A549 (cell line): ENCODE data around the gene CXXC5. TPM values are rescaled to one million over a fixed set of nuclear protein-coding genes. Genes with fewer than 3 reads are reported as not detected.

Experiments used
- ATAC-seq, 2 experiments: fragments of 200-7000 bp in 1 of 2; fragments of >200 bp in 1 of 2; cut with Nextera tagmentation in 1 of 2; cut with Tn5 transposase in 1 of 2; 3 replicates each; pipeline versions ENCODE4 v1.8.0 to v1.9.1; 2018 to 2020; ENCODE audit warnings: mild to moderate bottlenecking in 1 of 2, moderate library complexity in 1 of 2
- CTCF ChIA-PET: fragments of 300-600 bp; sonication (Branson Sonifier 250); formaldehyde crosslinking; extraction: SDS; loops from one replicate; lab custom pipeline; 2021; ENCODE audit warnings: antibody characterized with exemption, inconsistent platforms; lab: Yijun Ruan, JAX
- POLR2A ChIA-PET: fragments of 350-600 bp; formaldehyde crosslinking; extraction: SDS; loops from one replicate; lab custom pipeline; 2021; ENCODE audit warnings: antibody characterized with exemption, inconsistent platforms; lab: Yijun Ruan, JAX
- DNase-seq, 2 experiments: peaks; one replicate each; pipeline versions ENCODE4 v3.0.0 to v3.0.0-alpha.2; 2011 to 2016; ENCODE audit warnings: low read depth in 1 of 2, low spot score in 1 of 2
- FAIRE-seq: peaks from 2 replicates; lab custom pipeline; 2011; peaks lifted over from hg19 to GRCh38; lab: Jason Lieb, UNC
- H3K27ac ChIP-seq, 2 experiments: fragments of >200 bp; sonication (Bioruptor Twin); formaldehyde crosslinking; 3 replicates each; pipeline ENCODE4 v1.5.1; 2016 to 2017
- H3K4me1 ChIP-seq: fragments of >200 bp; sonication (Bioruptor Twin); formaldehyde crosslinking; 3 replicates; pipeline ENCODE4 v1.6.1; 2016
- H3K4me2 ChIP-seq: fragments of >200 bp; sonication (Bioruptor Twin); formaldehyde crosslinking; 3 replicates; pipeline ENCODE4 v1.6.1; 2016
- H3K4me3 ChIP-seq: fragments of >200 bp; sonication (Bioruptor Twin); formaldehyde crosslinking; 3 replicates; pipeline ENCODE4 v1.5.1; 2016
- H3K9me3 ChIP-seq: fragments of >200 bp; sonication (Bioruptor Twin); formaldehyde crosslinking; 3 replicates; pipeline ENCODE4 v1.6.1; 2016
- ATOH8 ChIP-seq: fragments of 250-450 bp; sonication (Bioruptor Pico); IDR thresholded peaks from 2 replicates; pipeline ENCODE4 v1.5.0; 2020; ENCODE audit warnings: low read depth, mild to moderate bottlenecking, moderate library complexity
- CBX2 ChIP-seq: fragments of 200-600 bp; sonication (generic); IDR thresholded peaks from 2 replicates; pipeline ENCODE4 v1.6.1; 2016; ENCODE audit warnings: low read depth, mild to moderate bottlenecking, borderline replicate concordance
- CTCF ChIP-seq: fragments of >200 bp; sonication (Bioruptor Twin); formaldehyde crosslinking; IDR thresholded peaks from 3 replicates; pipeline ENCODE4 v1.5.1; 2016
- E2F6 ChIP-seq: IDR thresholded peaks from 2 replicates; pipeline ENCODE4 v1.6.1; 2012; ENCODE audit warnings: low read depth, borderline replicate concordance
- EP300 ChIP-seq, 2 experiments: fragments of >200 bp; sonication (Bioruptor Twin); formaldehyde crosslinking; IDR thresholded peaks; 2 replicates in 1 of 2; 3 replicates in 1 of 2; pipeline ENCODE4 v1.6.1; 2016 to 2017
- HDAC2 ChIP-seq: fragments of 200-600 bp; sonication (generic); IDR thresholded peaks from 2 replicates; pipeline ENCODE4 v1.6.1; 2016
- HES2 ChIP-seq: fragments of >200 bp; sonication (Bioruptor Twin); formaldehyde crosslinking; IDR thresholded peaks from 2 replicates; pipeline ENCODE4 v1.6.1; 2016
- HEYL ChIP-seq: fragments of 250-450 bp; sonication (Bioruptor Pico); IDR thresholded peaks from 2 replicates; pipeline ENCODE4 v1.8.0; 2021; ENCODE audit warnings: mild to moderate bottlenecking, moderate library complexity
- HOXB5 ChIP-seq: fragments of 250-450 bp; sonication (Bioruptor Pico); IDR thresholded peaks from 2 replicates; pipeline ENCODE4 v1.5.0; 2020; ENCODE audit warnings: mild to moderate bottlenecking, moderate library complexity
- JUN ChIP-seq, 2 experiments: fragments of >200 bp; sonication (Bioruptor Twin); formaldehyde crosslinking; IDR thresholded peaks; 2 replicates in 1 of 2; 3 replicates in 1 of 2; pipeline ENCODE4 v1.6.1; 2016 to 2017
- MAX ChIP-seq: IDR thresholded peaks from 2 replicates; pipeline ENCODE4 v1.6.1; 2012
- NPAS2 ChIP-seq: fragments of 250-450 bp; sonication (Bioruptor Pico); IDR thresholded peaks from 2 replicates; pipeline ENCODE4 v1.8.0; 2022; ENCODE audit warnings: mild to moderate bottlenecking, moderate library complexity, borderline replicate concordance
- RAD21 ChIP-seq, 2 experiments: fragments of >200 bp in 1 of 2; sonication (Bioruptor Twin) in 1 of 2; formaldehyde crosslinking in 1 of 2; IDR thresholded peaks in 1 of 2; conservative IDR thresholded peaks in 1 of 2; 2 replicates in 1 of 2; 3 replicates in 1 of 2; pipeline ENCODE4 v1.6.1; 2012 to 2018; ENCODE audit warnings: inconsistent platforms in 1 of 2
- RCOR1 ChIP-seq: fragments of 150-350 bp; IDR thresholded peaks from 2 replicates; pipeline ENCODE4 v1.6.1; 2014; ENCODE audit warnings: antibody characterized with exemption, low read length, low read depth
- REST ChIP-seq: fragments of 200-600 bp; sonication (generic); IDR thresholded peaks from 2 replicates; pipeline ENCODE4 v1.6.1; 2016; ENCODE audit warnings: antibody characterized with exemption, mild to moderate bottlenecking, moderate library complexity
- TFCP2L1 ChIP-seq: fragments of 250-450 bp; sonication (Bioruptor Pico); IDR thresholded peaks from 2 replicates; pipeline ENCODE4 v1.5.0; 2021; ENCODE audit warnings: mild to moderate bottlenecking
- ZSCAN20 ChIP-seq: fragments of 250-450 bp; sonication (Bioruptor Pico); IDR thresholded peaks from 2 replicates; pipeline ENCODE4 v1.8.0; 2022; ENCODE audit warnings: mild to moderate bottlenecking, moderate library complexity
- WGBS: methylation state at CpG from one replicate; pipeline ENCODE4 v1.1.6; 2017; ENCODE audit errors: missing lambda C conversion rate; 5-methylcytosine and 5-hydroxymethylcytosine counted together
- polyA plus RNA-seq, 4 experiments: library from polyadenylated mRNA; depleted of rRNA in 3 of 4; stranded (reverse); fragments of >200 nt; fragmentation: RNase III in 1 of 4; extraction: RNeasy Plus Mini Kit Qiagen cat#74134 plus additional on column Dnase treatment in 1 of 4; gene quantifications; 2 replicates in 3 of 4; 3 replicates in 1 of 4; pipeline ENCODE4 v1.2.3, GENCODE V29; 2011 to 2017

Gene CXXC5
- polyA plus RNA-seq, 2 of the 4 experiments (the other 2 are of a cell fraction): 18.1 to 32.5 TPM

- no peak for TF ChIP-seq REST
- TF ChIP-seq CTCF: no peak
- TF ChIP-seq E2F6: no peak
Measured at GRCh38 chr5:139654871-139655491, 6.8 kb downstream of the CXXC5 start (continued).

- under 1% methylated on average over 17 of the region's 18 CpGs for WGBS
- Histone ChIP-seq H3K4me3 (no peak overlapping the region), H3K9me3 (no peaks in the 10 kb centered on the region), H3K4me2 (peak overlapping the region; percentile 73), H3K27ac (peak overlapping the region; percentile 78 to 98), H3K4me1 (peaks cover 100% of the 10 kb centered on the region)
- FAIRE-seq: no peak
- peak in 1 of 2 experiments; percentile 61; a peak in 3 of 6 replicates for ATAC-seq
- CTCF ChIA-PET: interaction anchor here (1.1 to 17.1 kb wide), 3 partner anchors 11 to 55 kb away, joined by 4 to 195 read pairs (median 9); no protein-coding TSS in a partner anchor
- peak in 1 of 2 experiments; percentile 72 for DNase-seq
- TF ChIP-seq RAD21 (conservative IDR thresholded peaks at IDR 0.05 in 1 of 2, IDR thresholded peaks at IDR 0.05 in 1 of 2) (peak in 1 of 2 experiments; percentile 29; a peak in 1 of 5 replicates), HOXB5 (CRISPR knock-in tag) (no peak), EP300 (IDR thresholded peaks at IDR 0.05) (0 out of 5 replicates have a peak, but pooled peaks of 1 of the 2 experiments have one; percentile 19), ZSCAN20 (CRISPR knock-in tag) (no peak), JUN (IDR thresholded peaks at IDR 0.05) (peak in 1 of 2 experiments; percentile 38; a peak in 1 of 5 replicates), HES2 (no peak), ATOH8 (CRISPR knock-in tag) (no peak), CBX2 (no peak), HDAC2 (no peak), NPAS2 (CRISPR knock-in tag) (no peak), HEYL (CRISPR knock-in tag) (no peak), RCOR1 (no peak), TFCP2L1 (CRISPR knock-in tag) (no peak), MAX (0 out of 2 replicates have a peak, but pooled peaks have one; percentile 11)
- TF ChIP-seq, all 56 proteins: peak for 4
- POLR2A ChIA-PET: no interaction called here
Measured at GRCh38 chr5:139655727-139656271, 7.7 kb downstream of the CXXC5 start.
